Measurements from ENCODE around the gene PRTN3.

- TF ChIP-seq POLR2A (IDR thresholded peaks at IDR 0.05; ENCODE audit: low read length) (no peak), GATA1 (IDR thresholded peaks at IDR 0.05; ENCODE audit: low read depth, low read length) (no peak)
Measured at GRCh38 chr19:879711-880438, 39.1 kb downstream of the PRTN3 start.

Measured in erythroblast (primary cell).